SK-N-SH treated with all-trans-retinoic acid at 6 μM for 48 hours (cell line): Measurements from ENCODE around the gene BCAM.

Source experiments
- CREB5 ChIP-seq: fragments of 250-450 bp; sonication (Bioruptor Pico); IDR thresholded peaks from 2 replicates; pipeline ENCODE4 v1.5.1; 2020; ENCODE audit warnings: low read depth, mild to moderate bottlenecking, moderate library complexity
- ESRRG ChIP-seq: fragments of 250-450 bp; sonication (Bioruptor Pico); IDR thresholded peaks from 2 replicates; pipeline ENCODE4 v1.6.1; 2021; ENCODE audit warnings: mild to moderate bottlenecking
- PATZ1 ChIP-seq: fragments of 250-450 bp; sonication (Bioruptor Pico); IDR thresholded peaks from 2 replicates; pipeline ENCODE4 v1.8.0; 2020; ENCODE audit warnings: mild to moderate bottlenecking, moderate library complexity, borderline replicate concordance
- PPARA ChIP-seq: fragments of 250-450 bp; sonication (Bioruptor Pico); IDR thresholded peaks from 2 replicates; pipeline ENCODE4 v1.5.0; 2020; ENCODE audit warnings: mild to moderate bottlenecking, borderline replicate concordance
- RARB ChIP-seq: fragments of 250-450 bp; sonication (Bioruptor Pico); IDR thresholded peaks from 2 replicates; pipeline ENCODE4 v1.8.0; 2021; ENCODE audit warnings: mild to moderate bottlenecking, moderate library complexity
- ZC3H10 ChIP-seq: fragments of 250-450 bp; sonication (Bioruptor Pico); IDR thresholded peaks from 2 replicates; pipeline ENCODE4 v1.5.1; 2021; ENCODE audit warnings: mild to moderate bottlenecking, moderate library complexity
- ZNF8 ChIP-seq: fragments of 450-650 bp; formaldehyde crosslinking; IDR thresholded peaks from 2 replicates; pipeline ENCODE4 v1.5.0; 2020; ENCODE audit warnings: mild to moderate bottlenecking, moderate library complexity

- no peak for TF ChIP-seq RARB (CRISPR knock-in tag)
- TF ChIP-seq CREB5 (CRISPR knock-in tag), result no peak
- TF ChIP-seq PPARA, result no peak
- no peak for TF ChIP-seq ESRRG (CRISPR knock-in tag)
- no peak for TF ChIP-seq ZC3H10 (CRISPR knock-in tag)
- no peak for TF ChIP-seq PATZ1 (CRISPR knock-in tag)
- no peak for TF ChIP-seq ZNF8 (CRISPR knock-in tag)
These were observed 2.6 kb upstream of the BCAM start for GRCh38 chr19:44806291-44806690.
